ENCODE measurements around the gene KRT36.

The KRT36 gene

DNA sequence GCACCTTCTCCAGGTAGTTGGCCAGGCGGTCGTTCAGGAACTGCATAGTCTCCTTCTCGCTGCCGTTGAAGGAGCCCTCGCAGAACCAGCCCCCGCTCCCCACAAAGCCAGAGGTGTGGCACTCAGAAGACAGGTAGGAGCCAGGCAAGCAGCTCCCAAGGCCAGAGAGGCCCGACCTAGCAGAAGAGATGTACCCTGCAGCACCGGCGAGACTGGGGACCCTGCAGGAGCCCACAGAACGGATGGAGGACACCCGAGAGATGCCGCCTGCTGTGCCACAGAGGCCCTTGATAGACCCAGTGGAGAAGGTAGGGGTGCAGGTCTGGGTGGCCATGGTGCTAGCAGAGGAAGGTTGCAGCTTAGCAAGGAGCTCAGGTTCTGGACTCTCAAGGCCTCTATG, at the start of gene KRT36:
TSS of gene KRT36 (minus strand) at position 380 of the 400 bp plus-strand sequence. CDS start at position 334, 46 bp downstream.
- no peak for DNase-seq (ENCODE audit: low spot score)

GRCh38 chr17:41539071-41539492, 49.4 kb upstream of the KRT36 start:
- no peak for DNase-seq (ENCODE audit: low spot score)

- DNase-seq (ENCODE audit: low spot score) = peak; percentile 76
Observed at GRCh38 chr17:41538565-41538991, 48.9 kb upstream of the KRT36 start.

DNA sequence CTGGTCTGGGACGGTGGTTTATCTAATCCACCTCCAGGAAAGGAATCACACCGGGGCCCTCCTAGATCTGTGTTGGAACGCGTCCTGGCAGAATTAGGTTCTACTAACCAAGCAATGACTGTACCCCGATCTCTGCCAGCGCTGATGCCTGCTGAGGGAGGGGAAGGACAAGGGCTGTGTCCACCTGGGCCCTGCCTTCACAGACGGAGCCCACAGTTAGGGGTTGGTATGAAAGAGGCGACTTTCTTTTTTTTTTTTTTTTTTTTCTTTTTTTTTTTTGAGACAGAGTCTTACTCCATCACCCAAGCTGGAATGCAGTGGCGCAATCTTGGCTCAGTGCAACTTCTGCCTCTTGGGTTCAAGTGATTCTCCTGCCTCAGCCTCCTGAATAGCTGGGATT, 48.3 kb upstream of the KRT36 start:
- no peak for DNase-seq (ENCODE audit: low spot score)

- no peak for DNase-seq (ENCODE audit: low spot score)
Observed at GRCh38 chr17:41537614-41537954, 47.9 kb upstream of the KRT36 start.

DNA sequence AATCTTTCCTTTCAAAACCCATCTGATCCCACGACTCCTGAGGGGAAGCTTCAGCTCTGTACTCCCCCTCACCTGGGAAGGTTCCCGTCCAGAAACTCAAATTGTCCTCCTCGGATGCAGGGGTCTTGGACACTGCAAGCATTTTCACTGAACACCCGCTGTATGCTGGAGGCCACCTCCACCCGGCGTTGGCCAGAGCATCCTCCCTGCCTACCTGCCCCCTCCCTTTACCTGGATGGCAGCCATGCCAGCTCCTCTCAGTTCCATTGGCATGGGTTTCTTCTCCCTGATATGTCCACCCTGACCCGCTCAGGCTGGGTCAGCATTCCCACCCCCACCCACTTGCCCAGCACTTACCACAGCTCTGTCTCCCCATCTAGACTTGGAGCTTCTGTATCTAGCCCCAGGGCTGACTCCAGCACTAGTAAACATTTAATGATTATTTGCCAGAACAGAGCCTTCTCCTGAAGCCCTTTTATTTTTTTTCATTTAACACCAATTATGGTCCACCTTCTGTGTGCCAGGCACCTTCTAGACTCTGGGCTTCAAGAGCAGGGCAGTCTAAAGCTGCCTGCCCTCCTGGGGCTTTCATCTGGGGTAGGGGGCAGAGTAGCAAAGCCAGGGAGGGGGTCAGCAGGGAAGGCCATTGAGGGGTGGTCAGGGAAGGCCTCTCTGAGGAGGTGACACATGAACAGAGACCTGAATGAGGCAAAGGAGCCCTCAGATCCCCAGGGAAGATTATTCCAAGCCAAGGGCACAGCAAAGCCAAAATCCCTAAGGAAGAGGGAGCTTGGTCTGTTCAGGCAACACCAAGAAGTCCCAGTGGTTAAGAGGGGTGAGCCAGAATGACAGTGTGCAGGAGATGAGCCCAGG, 47.3 kb upstream of the KRT36 start:
- DNase-seq (ENCODE audit: low spot score) = no peak

- no peak for DNase-seq (ENCODE audit: low spot score)
Observed at GRCh38 chr17:41535764-41536481, 46.2 kb upstream of the KRT36 start.

DNA sequence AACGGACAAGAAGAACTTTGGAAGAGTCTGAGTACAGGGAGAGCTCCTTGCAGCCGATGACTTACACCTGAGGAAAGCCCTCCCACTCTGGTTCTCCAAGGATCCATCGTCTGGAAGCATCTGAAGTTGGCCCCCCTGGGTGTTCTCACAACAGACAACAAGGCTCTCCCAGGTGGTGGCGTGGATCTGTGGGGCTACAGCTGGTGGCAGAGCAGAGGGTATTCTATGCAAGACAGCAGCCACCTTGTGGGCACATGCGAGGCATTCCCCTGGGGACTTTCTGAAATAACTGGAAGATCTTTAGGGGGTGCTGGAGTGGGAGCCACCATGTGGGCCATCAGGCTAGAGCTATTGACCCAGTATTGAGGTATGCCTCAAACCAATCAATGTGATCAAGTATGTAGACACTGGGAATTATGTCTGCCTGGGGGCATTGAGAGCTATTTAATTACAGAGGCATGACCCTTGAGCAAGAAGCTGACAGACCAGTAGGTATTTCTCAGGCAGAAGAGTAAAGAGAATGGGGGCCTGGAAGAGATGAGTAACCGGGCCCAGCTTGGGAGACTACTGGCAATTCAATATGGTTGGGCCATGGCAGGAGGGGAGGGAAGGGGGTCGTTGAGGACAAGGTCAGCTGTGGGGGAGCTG, 45.3 kb upstream of the KRT36 start:
- DNase-seq (ENCODE audit: low spot score) = no peak

DNA sequence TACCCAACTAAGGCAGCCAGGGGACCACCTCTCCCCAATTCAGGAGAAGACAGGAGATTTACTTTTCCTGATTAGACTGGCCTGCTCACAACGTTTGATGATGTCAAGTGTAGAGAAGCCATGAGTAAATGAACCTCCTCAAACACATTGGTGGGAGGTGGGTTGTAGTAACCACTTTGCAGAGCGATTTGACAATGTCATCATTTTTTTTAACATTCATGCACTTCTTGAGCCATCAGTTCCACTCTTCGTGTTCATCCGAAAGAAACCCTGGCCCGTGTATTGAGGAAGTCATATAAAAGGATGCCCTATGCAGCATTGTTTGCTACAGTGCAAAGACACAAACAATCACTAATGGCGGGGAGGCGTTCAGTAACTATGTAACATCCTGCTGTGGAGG, 43.9 kb upstream of the KRT36 start:
- no peak for DNase-seq (ENCODE audit: low spot score)

DNA sequence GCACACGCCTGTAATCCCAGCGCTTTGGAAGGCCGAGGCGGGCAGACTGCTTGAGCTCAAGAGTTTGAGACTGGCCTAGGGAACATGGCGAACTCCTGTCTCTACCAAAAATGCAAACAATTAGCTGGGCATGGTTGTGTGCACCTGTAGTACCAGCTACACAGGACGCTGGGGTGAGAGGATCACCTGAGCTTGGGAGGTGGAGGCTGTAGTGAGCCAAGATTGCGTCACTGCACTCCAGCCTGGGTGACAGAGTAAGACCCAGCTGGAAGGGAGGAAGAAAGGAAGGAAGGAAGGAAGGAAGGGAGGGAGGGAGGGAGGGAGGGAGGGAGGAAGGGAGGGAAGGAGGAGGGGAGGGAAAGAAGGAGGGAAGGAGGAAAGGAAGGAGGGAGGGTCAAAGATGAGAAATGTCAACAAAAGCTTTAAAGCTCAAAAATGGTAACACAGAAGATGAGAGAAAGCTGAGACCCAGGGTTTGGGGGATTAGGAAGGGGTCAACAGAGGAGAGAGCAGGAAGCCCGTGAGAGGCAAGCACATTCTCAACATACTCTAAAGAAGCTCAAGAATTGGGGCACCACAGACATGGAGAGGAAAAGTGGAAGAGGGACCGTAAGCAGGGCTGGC, 43.3 kb upstream of the KRT36 start:
- DNase-seq (ENCODE audit: low spot score) = no peak

GRCh38 chr17:41531993-41532392, 42.3 kb upstream of the KRT36 start:
- DNase-seq (ENCODE audit: low spot score) = no peak

DNA sequence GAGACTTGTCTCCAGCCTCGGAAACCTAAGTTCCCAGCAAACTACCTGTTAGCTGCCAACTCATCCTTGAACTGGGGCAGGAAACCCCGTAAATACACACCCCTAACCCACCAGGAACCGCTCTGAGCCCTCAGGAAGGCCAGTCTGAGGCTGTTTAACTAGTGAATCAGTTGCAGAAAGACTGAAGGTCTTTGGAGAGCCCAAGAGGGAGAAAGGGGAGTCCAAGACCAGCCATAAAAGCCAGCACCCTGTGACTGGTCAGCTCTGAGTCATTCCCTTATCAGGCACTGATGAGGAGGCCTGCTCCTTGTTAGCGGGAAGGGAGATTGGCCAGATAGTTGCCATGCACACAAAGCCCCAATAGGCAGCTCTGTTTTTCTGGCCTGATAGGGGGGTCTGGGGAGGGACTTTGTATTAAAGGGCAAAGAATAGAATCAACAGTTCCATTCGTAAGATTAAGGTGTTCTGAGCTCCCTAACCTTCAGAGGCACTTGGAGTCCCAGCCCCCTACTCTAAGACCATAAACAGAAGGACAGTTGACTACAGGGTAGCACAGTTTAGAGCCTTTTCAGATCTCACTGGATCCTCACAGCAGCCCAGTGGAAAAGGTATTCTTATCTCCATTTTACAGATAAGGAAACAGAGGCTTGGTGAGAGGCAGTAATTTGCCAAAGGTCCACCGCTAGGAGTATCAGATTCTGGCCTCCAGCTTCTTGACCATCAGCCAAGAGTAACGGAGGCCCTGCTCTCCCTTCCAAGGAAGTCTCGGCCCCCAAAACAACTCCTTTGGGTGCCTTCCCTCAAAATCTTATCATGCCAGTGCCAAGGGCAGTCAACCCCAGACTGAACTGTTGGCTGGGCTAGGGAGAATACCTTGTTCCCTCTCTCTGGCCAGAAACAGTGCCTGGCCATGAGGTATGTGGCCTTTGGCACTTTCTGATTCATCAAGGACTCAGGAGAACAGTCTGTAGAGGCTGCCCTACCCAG, 40.6 kb upstream of the KRT36 start:
- peak; percentile 92 for DNase-seq (ENCODE audit: low spot score)

- no peak for DNase-seq (ENCODE audit: low spot score)
Observed at GRCh38 chr17:41529491-41529915, 39.8 kb upstream of the KRT36 start.

- DNase-seq (ENCODE audit: low spot score) = no peak
Observed at GRCh38 chr17:41528959-41529353, 39.2 kb upstream of the KRT36 start.

DNA sequence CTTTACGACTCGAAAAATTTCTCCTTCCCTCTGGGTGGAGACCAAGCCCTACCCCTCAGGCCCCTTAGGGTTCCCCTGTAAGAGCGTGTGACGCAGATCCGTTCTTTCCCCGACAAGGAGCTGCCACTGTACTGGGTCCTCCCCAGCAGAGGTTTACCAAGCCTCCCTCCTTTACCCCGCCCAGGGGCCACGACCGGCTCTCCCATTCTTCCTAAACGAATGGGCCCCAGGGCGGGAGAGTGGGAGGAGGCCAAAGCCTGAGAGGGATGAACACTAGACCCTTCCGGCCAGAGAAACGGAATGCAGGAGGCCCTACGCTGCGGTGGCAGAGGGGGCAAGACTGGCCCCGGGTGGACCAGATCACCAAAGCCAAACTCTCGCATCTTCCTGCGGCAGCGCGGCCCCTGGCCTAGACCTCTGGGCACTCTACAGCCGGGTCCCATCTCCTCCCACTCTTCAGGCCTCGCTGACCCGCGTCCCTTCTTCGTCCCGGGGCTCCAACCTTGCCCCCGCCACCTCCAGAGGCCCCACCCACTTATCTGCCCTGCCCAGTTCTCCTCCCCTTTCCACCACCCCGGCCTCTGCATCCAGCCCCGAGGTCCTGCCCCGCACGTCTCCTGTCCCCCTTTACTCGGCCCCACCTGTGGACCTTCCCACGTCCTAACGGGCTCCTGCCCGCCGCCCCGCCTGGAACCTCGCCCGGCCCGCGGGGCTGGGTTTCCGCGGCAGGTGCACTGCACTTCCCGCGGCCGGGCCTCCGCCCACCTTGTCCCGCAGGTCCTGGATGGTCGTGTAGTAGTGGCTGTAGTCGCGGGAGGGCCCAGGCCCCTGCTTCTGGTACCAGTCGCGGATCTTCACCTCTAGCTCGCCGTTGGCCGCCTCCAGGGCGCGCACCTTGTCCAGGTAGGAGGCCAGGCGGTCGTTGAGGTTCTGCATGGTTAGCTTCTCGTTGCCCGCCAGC, 37.6 kb upstream of the KRT36 start:
- no peak for DNase-seq (ENCODE audit: low spot score)

DNA sequence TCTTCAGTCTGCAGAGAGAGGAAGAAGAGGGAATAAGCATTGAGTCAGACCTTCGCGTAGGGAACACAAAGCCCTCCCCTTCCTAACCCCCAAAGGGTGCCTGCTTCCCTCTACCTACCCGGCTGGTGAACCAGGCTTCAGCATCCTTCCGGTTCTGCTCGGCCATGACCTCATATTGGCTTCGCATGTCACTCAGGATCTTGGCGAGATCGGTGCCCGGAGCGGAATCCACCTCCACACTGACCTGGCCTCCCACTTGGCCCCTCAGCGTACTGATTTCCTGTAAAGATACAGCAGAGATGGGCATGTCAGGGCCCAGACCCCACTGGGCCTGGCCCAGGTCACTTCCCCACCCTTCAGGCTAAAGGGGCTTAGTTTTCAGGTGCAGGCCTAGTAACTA, 34.6 kb upstream of the KRT36 start:
- no peak for DNase-seq (ENCODE audit: low spot score)

- no peak for DNase-seq (ENCODE audit: low spot score)
Observed at GRCh38 chr17:41523787-41524186, 34.1 kb upstream of the KRT36 start.

GRCh38 chr17:41523225-41523593, 33.5 kb upstream of the KRT36 start:
- no peak for DNase-seq (ENCODE audit: low spot score)

GRCh38 chr17:41522301-41523224, 32.9 kb upstream of the KRT36 start:
- no peak for DNase-seq (ENCODE audit: low spot score)

Data from hepatic stellate cell (primary cell).